Stimulated activated CD8-positive, alpha-beta memory T cell treated with anti-CD3 and anti-CD28 coated beads, Interleukin-15, amount 100 ng/mL, for 48 hours (primary cell): ENCODE results near the gene SOX10.

Experiments used
- DNase-seq, 2 donors: peaks; one replicate each; pipeline ENCODE4 v3.0.0-alpha.2; 2020; ENCODE audit warnings: low read depth in 2 of 2

SOX10 gene

GRCh38 chr22:37931893-37932389 is 52.4 kb downstream of the SOX10 start:
- DNase-seq, result no peak

GRCh38 chr22:37930952-37931440 is 53.4 kb downstream of the SOX10 start:
- no peak for DNase-seq

- no peak for DNase-seq
Measured at GRCh38 chr22:37930270-37930951, 53.9 kb downstream of the SOX10 start.

- no peak for DNase-seq
Measured at GRCh38 chr22:37929390-37929789, 55.0 kb downstream of the SOX10 start.

DNA sequence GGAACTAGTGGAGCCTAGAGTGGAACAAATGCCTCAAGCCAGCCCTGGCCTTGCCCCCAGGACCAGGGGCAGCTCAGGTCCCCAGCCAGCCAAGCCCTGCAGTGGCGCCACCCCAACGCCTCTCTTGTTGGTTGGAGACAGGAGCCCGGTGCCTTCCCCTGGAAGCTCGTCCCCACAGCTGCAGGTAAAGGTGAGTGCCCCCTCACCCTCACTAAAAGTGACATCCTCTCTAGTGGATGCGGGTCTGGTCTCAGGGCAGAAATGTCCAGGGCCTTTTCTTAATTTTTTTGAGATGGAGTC is 56.8 kb downstream of the SOX10 start:
- no peak for DNase-seq

DNA sequence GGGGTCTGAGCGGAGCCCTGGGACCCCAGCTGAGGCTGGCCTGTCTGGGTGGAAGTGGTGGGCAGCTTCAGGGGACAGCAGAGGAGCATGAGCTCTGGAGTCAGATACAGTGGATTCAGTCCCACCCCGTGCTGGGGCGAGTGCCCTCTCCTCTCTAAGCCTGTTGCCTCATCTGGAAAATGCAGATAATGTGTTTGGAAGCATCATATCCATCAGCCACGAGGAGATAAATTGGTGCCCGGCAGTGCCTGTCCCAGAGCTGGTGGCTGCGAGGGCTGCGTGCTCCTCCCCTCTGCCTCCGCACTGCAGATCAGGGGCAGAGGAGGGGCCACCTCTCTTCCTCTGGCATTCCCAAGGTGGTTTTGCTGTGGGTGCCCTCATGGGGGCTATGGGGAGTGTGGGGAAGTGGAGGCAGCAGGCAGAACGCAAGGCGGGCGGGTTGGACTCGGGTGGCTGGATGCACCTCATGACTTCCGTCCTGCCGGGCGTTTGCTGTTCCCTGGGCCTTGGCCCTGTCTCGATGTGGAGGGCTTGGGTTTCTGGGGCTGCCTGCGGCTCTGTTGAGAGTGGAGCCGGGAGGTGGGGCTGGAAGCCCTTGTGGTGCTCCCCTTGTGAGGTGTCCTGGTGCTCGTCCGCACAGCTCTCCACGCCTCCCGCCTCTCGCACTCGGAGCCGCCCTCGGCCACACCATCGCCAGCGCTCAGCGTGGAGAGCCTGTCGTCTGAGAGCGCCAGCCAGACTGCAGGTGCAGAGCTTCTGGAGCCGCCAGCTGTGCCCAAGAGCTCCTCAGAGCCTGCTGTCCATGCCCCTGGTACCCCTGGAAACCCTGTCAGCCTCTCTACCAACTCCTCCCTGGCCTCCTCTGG is 57.4 kb downstream of the SOX10 start:
- no peak for DNase-seq

GRCh38 chr22:37926358-37926757 is 58.0 kb downstream of the SOX10 start:
- no peak for DNase-seq

DNA sequence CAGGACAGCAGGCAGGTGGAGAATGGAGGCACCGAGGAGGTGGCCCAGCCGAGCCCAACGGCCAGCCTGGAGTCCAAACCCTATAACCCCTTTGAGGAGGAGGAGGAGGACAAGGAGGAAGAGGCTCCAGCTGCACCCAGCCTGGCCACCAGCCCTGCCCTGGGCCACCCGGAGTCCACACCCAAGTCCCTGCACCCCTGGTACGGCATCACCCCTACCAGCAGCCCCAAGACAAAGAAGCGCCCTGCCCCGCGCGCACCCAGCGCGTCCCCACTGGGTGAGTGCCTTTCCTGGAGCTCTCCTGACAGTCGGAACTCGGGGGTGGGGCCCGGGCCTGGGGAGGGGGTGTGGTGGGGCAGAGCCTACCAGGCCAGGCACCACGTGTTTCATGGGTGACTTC is 58.6 kb downstream of the SOX10 start:
- DNase-seq, result no peak

DNA sequence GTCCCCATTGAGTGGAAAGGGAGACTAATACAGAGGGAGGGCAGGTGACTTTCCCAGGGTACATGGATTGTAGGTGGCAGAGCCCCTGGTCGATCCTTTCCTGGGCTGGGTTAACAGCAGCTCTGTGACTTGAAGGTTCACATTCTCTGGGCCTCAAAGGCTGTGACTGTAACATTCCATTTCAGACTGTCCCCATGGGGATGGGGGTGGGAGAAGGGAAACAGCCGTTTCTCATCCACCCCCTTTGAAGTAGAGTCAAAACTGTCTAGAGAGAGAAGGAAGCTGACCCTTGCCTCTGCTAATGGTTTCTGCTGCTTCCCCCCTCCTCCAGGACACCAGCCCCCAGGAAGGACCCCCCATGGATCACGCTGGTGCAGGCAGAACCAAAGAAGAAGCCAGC is 59.0 kb downstream of the SOX10 start:
- no peak for DNase-seq

GRCh38 chr22:37924386-37925065 is 59.8 kb downstream of the SOX10 start:
- DNase-seq, result no peak

- DNase-seq, result no peak
Measured at GRCh38 chr22:37923927-37924326, 60.4 kb downstream of the SOX10 start.
